Activated CD4-positive, alpha-beta memory T cell treated with anti-CD3 and anti-CD28 coated beads for 36 hours (primary cell): ENCODE measurements around the gene TMEM215. TPM values are rescaled to one million over a fixed set of nuclear protein-coding genes. Genes with fewer than 3 reads are reported as not detected.
"Not testable (repeated sequence)": the region's sequence is repeated elsewhere in the genome, so short reads cannot be mapped to it uniquely, and the experiment has no call there.

ENCODE experiments used
- CTCF ChIA-PET: fragments of 350-600 bp; sonication (Branson Sonifier 250); formaldehyde crosslinking; loops from one replicate; lab custom pipeline; 2021; ENCODE audit warnings: antibody characterized with exemption, inconsistent platforms; lab: Charles Lee
- POLR2A ChIA-PET: fragments of 350-600 bp; sonication (Branson Sonifier 250); formaldehyde crosslinking; loops from one replicate; lab custom pipeline; 2021; ENCODE audit warnings: antibody characterized with exemption; lab: Charles Lee
- DNase-seq: peaks from one replicate; pipeline ENCODE4 v3.0.0-alpha.2; 2020
- H3K27ac Mint-ChIP-seq: one replicate; pipeline ENCODE4 v1.8.0; 2021; ENCODE audit warnings: mixed read lengths
- H3K27me3 Mint-ChIP-seq: one replicate; pipeline ENCODE4 v1.8.0; 2021; ENCODE audit warnings: mixed read lengths
- H3K36me3 Mint-ChIP-seq: one replicate; pipeline ENCODE4 v1.8.0; 2021; ENCODE audit warnings: mixed read lengths
- H3K4me1 Mint-ChIP-seq: one replicate; pipeline ENCODE4 v1.8.0; 2021; ENCODE audit warnings: low read depth, mixed read lengths
- H3K4me3 Mint-ChIP-seq: one replicate; pipeline ENCODE4 v1.8.0; 2021; ENCODE audit warnings: mild to moderate bottlenecking, mixed read lengths
- H3K9me3 Mint-ChIP-seq: one replicate; pipeline ENCODE4 v1.8.0; 2021; ENCODE audit warnings: mixed read lengths
- intact Hi-C: fragments of 100-400 bp; cut with micrococcal nuclease; formaldehyde crosslinking; loops from one replicate; pipeline ENCODE4 v1.15.1; 2023
- total RNA-seq, 2 experiments: library from RNA; stranded (reverse); gene quantifications; one replicate each; pipeline ENCODE4 v1.2.3, GENCODE V29; 2021

Gene TMEM215
- total RNA-seq, 2 experiments from 2014 or later = not detected

GRCh38 chr9:32787816-32788215, 4.5 kb downstream of the TMEM215 start:
- ChIA-PET POLR2A (no interaction called here), CTCF (no interaction called here)
- intact Hi-C loops = no loop called here
- H3K9me3 Mint-ChIP-seq = no peaks in the 10 kb centered on the region
- H3K4me1 Mint-ChIP-seq = no peaks in the 10 kb centered on the region
- H3K36me3 Mint-ChIP-seq = no peaks in the 10 kb centered on the region
- no peak overlapping the region for H3K27ac Mint-ChIP-seq
- no peak for DNase-seq
- no peak overlapping the region for H3K4me3 Mint-ChIP-seq
- H3K27me3 Mint-ChIP-seq = peaks cover 26% of the 10 kb centered on the region

DNA sequence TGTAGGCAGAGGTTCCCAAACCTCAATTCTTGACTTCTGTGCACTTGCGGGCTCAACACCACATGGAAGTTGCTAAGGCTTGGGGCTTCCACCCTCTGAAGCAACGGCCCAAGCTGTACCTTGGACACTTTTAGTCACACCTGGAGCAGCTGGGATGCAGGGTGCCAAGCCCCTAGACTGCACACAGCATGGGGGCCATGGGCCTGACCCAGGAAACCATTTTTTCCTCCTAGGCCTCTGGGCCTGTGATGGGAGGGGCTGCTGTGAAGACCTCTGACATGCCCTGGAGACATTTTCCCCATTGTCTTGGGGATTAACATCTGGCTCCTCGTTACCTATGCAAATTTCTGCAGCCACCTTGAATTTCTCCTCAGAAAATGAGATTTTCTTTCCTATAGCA, 12.7 kb downstream of the TMEM215 start:
- H3K4me1 Mint-ChIP-seq, DNase-seq, H3K27me3 Mint-ChIP-seq, POLR2A ChIA-PET, H3K27ac Mint-ChIP-seq, intact Hi-C loops, H3K36me3 Mint-ChIP-seq, H3K4me3 Mint-ChIP-seq, CTCF ChIA-PET: not testable (repeated sequence)
- H3K9me3 Mint-ChIP-seq = peaks cover 22% of the 10 kb centered on the region

DNA sequence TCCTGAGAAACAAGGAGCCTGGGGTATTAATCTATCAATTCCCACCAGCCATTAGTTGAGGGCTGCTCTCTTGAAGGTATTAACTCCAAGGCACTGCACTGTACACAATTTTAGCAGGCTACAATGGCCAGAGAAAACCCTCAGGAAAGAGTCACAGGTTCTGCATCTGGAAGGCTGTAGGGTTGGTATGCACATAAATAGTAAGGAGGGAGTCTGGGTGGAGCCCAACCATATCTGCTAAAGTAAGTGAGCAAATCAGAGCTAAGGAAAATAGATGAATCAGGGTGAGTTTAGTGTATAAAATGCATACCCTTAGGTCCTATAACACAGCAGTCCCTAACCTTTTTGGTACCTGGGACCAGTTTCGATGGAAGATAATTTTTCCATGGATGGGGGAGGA, 18.2 kb downstream of the TMEM215 start:
- Mint-ChIP-seq H3K27ac (no peak overlapping the region), H3K36me3 (no peaks in the 10 kb centered on the region), H3K27me3 (peaks cover 5% of the 10 kb centered on the region), H3K9me3 (peaks cover 5% of the 10 kb centered on the region), H3K4me3 (no peak overlapping the region), H3K4me1 (no peaks in the 10 kb centered on the region)
- DNase-seq = no peak
- POLR2A ChIA-PET = no interaction called here
- CTCF ChIA-PET = no interaction called here
- intact Hi-C loops = no loop called here

DNA sequence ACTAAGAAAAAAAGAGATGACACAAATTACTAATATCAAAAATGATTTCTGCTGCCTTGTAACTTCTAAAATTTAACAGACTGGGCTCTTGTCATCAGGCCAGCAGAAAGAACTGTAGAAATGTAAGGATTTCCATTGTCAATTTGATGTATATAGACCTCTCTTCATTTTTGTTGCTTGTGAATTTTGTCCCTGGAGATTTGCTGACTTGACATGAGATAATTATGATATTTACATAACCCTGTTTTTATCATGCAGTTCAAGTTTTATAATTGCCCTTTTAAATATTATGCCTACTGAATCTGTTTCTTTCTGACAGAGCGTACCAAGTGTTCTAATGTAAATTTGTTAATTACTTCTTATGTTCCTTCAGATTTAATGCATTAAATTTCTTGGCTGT, 23.9 kb downstream of the TMEM215 start:
- Mint-ChIP-seq H3K4me1 (no peaks in the 10 kb centered on the region), H3K4me3 (no peak overlapping the region), H3K27me3 (peaks cover 4% of the 10 kb centered on the region), H3K9me3 (peaks cover 5% of the 10 kb centered on the region), H3K36me3 (no peaks in the 10 kb centered on the region), H3K27ac (no peak overlapping the region)
- ChIA-PET POLR2A (no interaction called here), CTCF (no interaction called here)
- intact Hi-C loops = no loop called here
- DNase-seq = no peak

DNA sequence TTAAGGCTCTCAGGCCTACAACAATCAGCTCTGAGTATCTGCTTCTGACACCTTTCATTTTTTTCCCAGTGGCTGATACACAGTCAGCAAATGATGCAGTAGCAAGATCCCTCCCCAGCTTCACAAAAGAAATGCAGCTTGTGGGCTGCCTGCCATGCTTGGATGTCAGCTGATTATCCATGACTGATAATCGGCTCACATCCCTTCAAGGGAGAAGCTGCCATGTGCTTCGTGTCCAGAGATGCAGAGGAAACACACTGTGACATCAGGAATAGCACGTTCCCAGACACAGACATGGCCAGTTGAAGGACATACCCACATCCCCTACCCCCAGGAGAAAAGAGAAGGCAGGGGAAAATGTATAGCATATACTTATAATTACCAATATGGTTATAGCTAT, 27.9 kb downstream of the TMEM215 start:
- DNase-seq = no peak
- H3K4me1 Mint-ChIP-seq = no peaks in the 10 kb centered on the region
- no peaks in the 10 kb centered on the region for H3K27me3 Mint-ChIP-seq
- POLR2A ChIA-PET = no interaction called here
- H3K4me3 Mint-ChIP-seq = no peak overlapping the region
- peaks cover 5% of the 10 kb centered on the region for H3K9me3 Mint-ChIP-seq
- H3K27ac Mint-ChIP-seq = no peak overlapping the region
- no peaks in the 10 kb centered on the region for H3K36me3 Mint-ChIP-seq
- intact Hi-C loops = no loop called here
- CTCF ChIA-PET = no interaction called here

- Mint-ChIP-seq H3K27me3 (peaks cover 4% of the 10 kb centered on the region), H3K27ac (no peak overlapping the region), H3K4me3 (no peak overlapping the region), H3K36me3 (no peaks in the 10 kb centered on the region), H3K4me1 (no peaks in the 10 kb centered on the region), H3K9me3 (no peaks in the 10 kb centered on the region)
- CTCF ChIA-PET = no interaction called here
- POLR2A ChIA-PET = interaction anchor here (0.6 kb wide), 1 partner anchor 198 kb away, joined by 3 read pairs; no protein-coding TSS in a partner anchor
- no peak for DNase-seq
- intact Hi-C loops = no loop called here
Measured at GRCh38 chr9:32820322-32820721, 37.0 kb downstream of the TMEM215 start.

DNA sequence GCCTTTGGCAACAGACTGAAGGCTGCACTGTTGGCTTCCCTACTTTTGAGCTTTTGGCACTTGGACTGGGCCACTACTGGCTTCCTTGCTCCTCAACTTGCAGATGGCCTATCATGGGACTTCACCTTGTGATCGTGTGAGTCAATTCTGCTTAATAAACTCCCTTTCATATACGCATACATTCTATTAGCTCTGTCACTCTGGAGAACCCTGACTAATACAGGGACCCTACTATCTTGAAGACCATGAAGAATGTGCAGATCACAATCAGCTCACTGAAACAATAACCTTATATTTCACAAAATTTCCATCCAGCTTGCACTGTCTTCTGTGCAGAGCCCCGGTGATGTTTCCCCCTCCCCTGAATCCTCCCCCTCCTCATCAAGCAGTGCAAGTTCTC, 39.8 kb downstream of the TMEM215 start:
- intact Hi-C loops = no loop called here
- no peaks in the 10 kb centered on the region for H3K36me3 Mint-ChIP-seq
- POLR2A ChIA-PET = no interaction called here
- H3K27me3 Mint-ChIP-seq = peaks cover 6% of the 10 kb centered on the region
- no peak overlapping the region for H3K4me3 Mint-ChIP-seq
- H3K27ac Mint-ChIP-seq = no peak overlapping the region
- no peaks in the 10 kb centered on the region for H3K9me3 Mint-ChIP-seq
- CTCF ChIA-PET = no interaction called here
- H3K4me1 Mint-ChIP-seq = no peaks in the 10 kb centered on the region
- DNase-seq = no peak

- Mint-ChIP-seq H3K4me1 (no peaks in the 10 kb centered on the region), H3K9me3 (no peaks in the 10 kb centered on the region), H3K27me3 (peaks cover 6% of the 10 kb centered on the region), H3K4me3 (no peak overlapping the region), H3K36me3 (no peaks in the 10 kb centered on the region), H3K27ac (no peak overlapping the region)
- POLR2A ChIA-PET = no interaction called here
- no peak for DNase-seq
- CTCF ChIA-PET = no interaction called here
- intact Hi-C loops = no loop called here
Measured at GRCh38 chr9:32823551-32823950, 40.2 kb downstream of the TMEM215 start.

DNA sequence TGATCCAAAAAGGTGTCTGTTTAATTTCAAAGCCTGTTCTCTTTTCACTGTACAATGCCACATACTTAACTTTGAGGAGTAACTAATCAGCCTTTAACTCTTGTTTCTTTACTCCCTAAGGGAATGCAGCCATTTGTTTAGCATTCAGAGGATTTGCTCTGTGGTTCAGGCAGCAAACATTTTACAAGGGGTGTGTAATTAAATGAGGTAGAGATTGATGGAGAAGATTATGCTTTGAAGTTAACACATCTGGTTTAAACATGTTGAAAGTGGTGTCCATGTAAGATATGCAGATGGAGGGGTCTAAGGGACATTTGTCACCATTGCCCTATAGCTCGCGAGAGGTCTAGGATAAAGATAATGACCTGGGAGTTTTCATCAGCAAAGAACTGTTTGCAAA, 41.9 kb downstream of the TMEM215 start:
- ChIA-PET POLR2A (no interaction called here), CTCF (no interaction called here)
- H3K4me3 Mint-ChIP-seq = no peak overlapping the region
- peaks cover 6% of the 10 kb centered on the region for H3K27me3 Mint-ChIP-seq
- no peaks in the 10 kb centered on the region for H3K9me3 Mint-ChIP-seq
- DNase-seq = no peak
- H3K27ac Mint-ChIP-seq = no peak overlapping the region
- no peaks in the 10 kb centered on the region for H3K4me1 Mint-ChIP-seq
- H3K36me3 Mint-ChIP-seq = no peaks in the 10 kb centered on the region
- intact Hi-C loops = no loop called here

- POLR2A ChIA-PET = no interaction called here
- Mint-ChIP-seq H3K36me3 (no peaks in the 10 kb centered on the region), H3K9me3 (no peaks in the 10 kb centered on the region), H3K4me1 (no peaks in the 10 kb centered on the region), H3K27ac (no peak overlapping the region), H3K27me3 (peaks cover 3% of the 10 kb centered on the region), H3K4me3 (no peak overlapping the region)
- DNase-seq = no peak
- CTCF ChIA-PET = interaction anchor here (1.3 kb wide), 1 partner anchor 249 kb away, joined by 3 read pairs; no protein-coding TSS in a partner anchor
- intact Hi-C loops = no loop called here
Measured at GRCh38 chr9:32828861-32829260, 45.5 kb downstream of the TMEM215 start.

DNA sequence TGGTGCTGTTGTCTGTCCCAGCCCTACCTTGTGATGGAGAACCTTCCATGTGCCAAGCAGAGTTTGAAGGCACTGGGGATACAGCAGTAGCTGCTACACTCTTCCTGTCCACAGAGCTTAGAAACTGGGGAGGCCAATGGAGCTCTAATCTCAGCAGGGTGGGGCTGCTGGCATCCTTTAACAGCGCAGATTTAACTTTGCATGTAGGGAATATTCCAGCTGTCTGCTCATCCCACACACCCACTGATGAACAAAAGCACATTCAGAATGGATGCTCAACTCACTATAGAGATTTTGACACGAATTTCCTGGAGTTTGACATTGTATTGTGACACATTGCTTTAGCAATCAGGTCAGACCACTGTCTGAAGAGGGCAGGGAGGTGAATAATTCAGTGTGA, 49.0 kb downstream of the TMEM215 start:
- Mint-ChIP-seq H3K4me1 (no peaks in the 10 kb centered on the region), H3K4me3 (no peak overlapping the region), H3K27ac (no peak overlapping the region), H3K27me3 (peaks cover 2% of the 10 kb centered on the region), H3K9me3 (no peaks in the 10 kb centered on the region), H3K36me3 (no peaks in the 10 kb centered on the region)
- ChIA-PET POLR2A (no interaction called here), CTCF (no interaction called here)
- intact Hi-C loops = no loop called here
- DNase-seq = no peak
